ENCODE data around the gene NPL.
A peak's percentile ranks its signal among the peaks of the same experiment; 100 is the strongest.

Gene NPL

DNA sequence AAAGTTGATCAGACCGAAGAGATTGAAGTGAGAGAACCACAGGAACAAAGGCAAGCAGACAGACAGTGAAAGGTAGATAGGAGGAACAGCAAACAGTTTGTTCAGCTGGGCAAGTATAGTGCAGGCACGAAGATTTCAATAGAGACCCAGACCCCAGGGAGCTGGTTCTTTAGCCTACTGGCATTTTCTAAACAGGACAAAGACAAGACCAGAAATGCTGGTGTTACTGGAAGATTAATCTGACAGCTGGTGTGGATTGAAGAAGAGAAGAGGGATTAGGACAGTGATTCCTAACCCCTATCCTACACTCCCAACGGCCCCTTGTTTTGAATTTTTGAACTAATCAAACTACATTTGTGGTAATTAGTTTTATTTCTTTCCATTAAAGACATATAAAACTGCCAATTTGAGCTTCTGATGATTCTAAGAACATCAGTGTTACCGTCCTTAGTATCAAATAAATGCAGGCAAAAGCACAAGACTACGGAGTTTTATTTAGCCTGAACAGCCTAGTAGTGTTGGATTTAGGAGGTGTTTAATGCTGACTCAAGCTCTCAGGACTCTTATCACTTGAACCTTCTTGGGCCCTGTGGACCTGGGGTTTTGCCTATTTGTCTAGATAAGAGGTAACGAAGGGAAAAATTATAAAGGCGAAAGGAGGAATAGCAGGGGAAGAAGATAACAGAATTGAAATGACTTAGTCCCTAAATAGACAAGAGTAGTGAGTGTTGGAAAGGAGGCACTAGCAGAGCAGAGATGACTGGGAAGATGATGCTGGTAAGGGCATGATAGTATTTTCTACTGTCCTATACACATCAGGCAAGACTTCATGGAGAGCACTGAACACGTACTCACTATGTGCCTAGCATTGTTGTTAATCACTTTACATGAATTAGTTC, 2.0 kb downstream of the NPL start:
- Mint-ChIP-seq H3K4me1 (peaks cover 15% of the 10 kb centered on the region), H3K4me3 (no peak overlapping the region), H3K36me3 (no peaks in the 10 kb centered on the region), H3K27ac (no peak overlapping the region), H3K27me3 (no peaks in the 10 kb centered on the region), H3K9me3 (no peaks in the 10 kb centered on the region)
- ATAC-seq = no peak

DNA sequence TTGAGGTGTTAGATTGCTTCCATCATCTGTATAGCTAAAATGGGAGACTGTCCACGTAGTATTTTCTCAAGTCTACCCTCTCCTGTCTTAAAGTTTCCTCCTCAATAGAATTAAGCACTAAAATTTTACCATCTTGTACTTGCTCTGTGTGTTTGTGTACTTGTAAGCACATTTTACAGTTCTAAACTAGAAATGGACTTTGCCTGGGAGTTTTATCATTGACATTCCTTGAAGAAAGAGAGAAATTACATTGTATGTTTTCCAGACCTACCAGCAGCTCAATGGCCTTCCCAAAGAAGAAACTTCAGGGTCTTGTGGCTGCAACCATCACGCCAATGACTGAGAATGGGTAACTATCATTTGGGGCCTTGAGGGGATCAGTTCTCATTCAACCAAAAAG, 4.5 kb downstream of the NPL start:
- ATAC-seq = no peak
- Mint-ChIP-seq H3K4me1 (peaks cover 15% of the 10 kb centered on the region), H3K36me3 (no peaks in the 10 kb centered on the region), H3K4me3 (no peak overlapping the region), H3K27ac (no peak overlapping the region), H3K27me3 (no peaks in the 10 kb centered on the region), H3K9me3 (no peaks in the 10 kb centered on the region)

DNA sequence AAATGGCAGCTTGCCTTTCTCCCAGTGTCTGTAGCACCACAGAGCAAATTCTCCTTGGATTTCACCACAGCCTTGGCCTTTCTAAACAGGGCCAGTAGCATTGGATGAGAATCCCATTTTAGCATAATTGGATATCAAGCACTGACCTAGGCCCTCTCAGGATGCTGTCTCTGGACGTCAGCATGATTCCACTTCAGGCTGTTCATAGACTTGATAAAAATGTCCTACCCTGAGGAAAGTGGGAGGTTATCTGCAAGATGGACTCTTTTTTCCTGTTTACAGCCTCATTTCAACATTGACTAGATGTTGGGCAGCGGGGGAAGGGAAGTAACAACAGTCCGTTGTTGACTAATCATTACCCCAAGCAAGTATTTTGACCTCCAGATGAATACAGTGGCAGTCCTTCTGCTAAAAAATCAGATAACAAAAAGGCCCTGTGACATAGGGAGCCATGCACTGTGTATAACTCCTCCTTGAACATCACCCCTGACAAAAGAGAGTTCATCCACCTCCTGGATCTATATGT, 5.2 kb downstream of the NPL start:
- H3K4me1 Mint-ChIP-seq = peaks cover 14% of the 10 kb centered on the region
- H3K27me3 Mint-ChIP-seq = no peaks in the 10 kb centered on the region

DNA sequence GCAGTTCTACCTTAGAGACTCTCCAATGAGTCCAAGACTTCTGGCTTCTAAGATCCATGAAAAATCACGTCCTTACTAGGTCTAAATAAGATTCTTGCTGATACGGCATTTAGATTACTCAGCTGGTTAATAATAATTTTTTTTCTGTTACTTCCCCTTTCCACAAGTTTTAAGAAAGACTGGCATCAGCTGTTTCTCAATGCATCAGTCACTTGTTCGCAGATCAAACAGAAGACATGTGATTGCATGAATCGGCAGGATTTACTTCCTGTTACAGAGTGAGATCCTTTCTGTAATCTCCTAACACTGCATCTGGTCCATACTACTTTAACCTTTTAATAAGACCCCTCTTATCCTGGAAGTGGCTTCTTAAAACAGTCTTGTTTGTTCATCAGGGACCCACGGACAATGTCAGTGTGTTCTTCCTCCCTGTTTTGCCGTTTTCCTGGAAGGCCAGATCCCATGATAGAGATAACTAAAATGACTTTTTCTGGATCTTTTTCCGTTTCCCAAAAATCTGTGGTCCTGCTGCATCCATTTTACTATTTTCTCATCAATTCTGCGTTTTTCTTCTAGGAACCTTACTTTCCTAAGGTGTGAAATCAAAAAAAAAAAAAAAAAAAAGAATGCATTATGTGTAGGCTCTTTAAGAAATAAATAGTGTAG, 6.1 kb downstream of the NPL start:
- Mint-ChIP-seq H3K27ac (no peak overlapping the region), H3K4me1 (peaks cover 7% of the 10 kb centered on the region), H3K4me3 (no peak overlapping the region), H3K36me3 (no peaks in the 10 kb centered on the region), H3K9me3 (no peaks in the 10 kb centered on the region), H3K27me3 (no peaks in the 10 kb centered on the region)
- peak; percentile 24 for ATAC-seq

More for the DNA sequence above, 5.2 kb downstream of the NPL start:
- no peak overlapping the region for H3K27ac Mint-ChIP-seq
- H3K9me3 Mint-ChIP-seq = no peaks in the 10 kb centered on the region
- H3K4me3 Mint-ChIP-seq = no peak overlapping the region
- no peaks in the 10 kb centered on the region for H3K36me3 Mint-ChIP-seq
- no peak for ATAC-seq

DNA sequence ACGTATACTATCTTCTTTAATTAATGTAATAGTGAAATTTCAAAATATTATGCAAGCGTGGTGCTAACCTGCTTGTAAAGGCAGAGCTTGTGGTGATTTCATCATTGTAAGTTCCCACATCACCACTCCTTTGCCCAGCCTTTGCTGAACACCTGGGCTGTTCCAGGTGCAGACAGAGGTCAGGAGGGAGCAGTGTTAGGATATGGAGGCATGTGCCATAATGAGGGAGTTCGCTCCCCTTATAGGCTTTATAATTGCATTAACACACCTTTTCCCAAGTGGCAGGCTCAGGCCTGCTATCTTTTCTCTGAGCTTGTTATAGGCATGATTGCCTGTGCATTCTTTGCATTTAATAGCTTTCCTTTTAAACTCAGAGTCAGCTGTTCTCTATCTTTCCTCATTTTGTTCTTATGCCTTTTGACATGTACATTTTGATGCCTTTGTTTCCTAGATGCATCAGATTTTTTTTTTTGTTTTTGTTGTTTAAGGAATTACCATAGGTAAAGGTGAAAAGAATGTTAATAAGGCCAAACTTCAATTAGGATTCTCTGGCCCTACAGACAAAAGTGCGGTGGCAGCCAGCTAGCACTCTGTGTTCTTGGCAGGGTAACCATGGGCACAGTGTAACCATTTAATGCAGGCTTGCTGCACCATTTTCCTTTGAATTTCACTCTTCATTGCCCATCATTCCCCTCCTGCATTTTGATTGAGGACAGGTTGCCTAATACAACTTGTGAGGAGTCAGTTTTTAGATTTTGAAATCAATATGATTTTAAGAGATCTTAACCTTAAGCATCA, 12.6 kb downstream of the NPL start:
- no peaks in the 10 kb centered on the region for H3K4me1 Mint-ChIP-seq

DNA sequence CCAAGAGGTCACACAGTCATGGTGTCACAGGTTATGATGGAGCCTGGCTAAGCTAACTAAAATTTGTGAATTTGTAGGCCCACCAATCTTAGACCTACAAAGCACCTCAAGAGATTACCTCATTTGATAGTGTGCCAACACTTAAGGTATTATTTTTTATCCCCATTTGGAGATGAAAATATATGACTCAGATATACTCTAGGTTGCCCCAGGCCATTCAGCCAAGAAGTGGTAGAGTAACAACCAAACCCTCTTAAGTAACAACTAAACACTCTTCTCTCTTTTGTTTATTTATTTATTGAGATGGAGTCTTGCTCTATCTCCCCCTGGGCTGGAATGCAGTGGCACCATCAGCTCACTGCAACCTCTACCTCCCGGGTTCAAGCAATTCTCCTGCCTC, 14.3 kb downstream of the NPL start:
- Mint-ChIP-seq H3K4me3 (no peak overlapping the region), H3K36me3 (peaks cover 30% of the 10 kb centered on the region), H3K9me3 (no peaks in the 10 kb centered on the region), H3K27me3 (no peaks in the 10 kb centered on the region), H3K27ac (no peak overlapping the region), H3K4me1 (no peaks in the 10 kb centered on the region)
- no peak for ATAC-seq

More for the DNA sequence above, 12.6 kb downstream of the NPL start:
- no peak overlapping the region for H3K4me3 Mint-ChIP-seq
- peaks cover 24% of the 10 kb centered on the region for H3K36me3 Mint-ChIP-seq
- H3K9me3 Mint-ChIP-seq = no peaks in the 10 kb centered on the region
- no peaks in the 10 kb centered on the region for H3K27me3 Mint-ChIP-seq
- H3K27ac Mint-ChIP-seq = no peak overlapping the region
- ATAC-seq = no peak

DNA sequence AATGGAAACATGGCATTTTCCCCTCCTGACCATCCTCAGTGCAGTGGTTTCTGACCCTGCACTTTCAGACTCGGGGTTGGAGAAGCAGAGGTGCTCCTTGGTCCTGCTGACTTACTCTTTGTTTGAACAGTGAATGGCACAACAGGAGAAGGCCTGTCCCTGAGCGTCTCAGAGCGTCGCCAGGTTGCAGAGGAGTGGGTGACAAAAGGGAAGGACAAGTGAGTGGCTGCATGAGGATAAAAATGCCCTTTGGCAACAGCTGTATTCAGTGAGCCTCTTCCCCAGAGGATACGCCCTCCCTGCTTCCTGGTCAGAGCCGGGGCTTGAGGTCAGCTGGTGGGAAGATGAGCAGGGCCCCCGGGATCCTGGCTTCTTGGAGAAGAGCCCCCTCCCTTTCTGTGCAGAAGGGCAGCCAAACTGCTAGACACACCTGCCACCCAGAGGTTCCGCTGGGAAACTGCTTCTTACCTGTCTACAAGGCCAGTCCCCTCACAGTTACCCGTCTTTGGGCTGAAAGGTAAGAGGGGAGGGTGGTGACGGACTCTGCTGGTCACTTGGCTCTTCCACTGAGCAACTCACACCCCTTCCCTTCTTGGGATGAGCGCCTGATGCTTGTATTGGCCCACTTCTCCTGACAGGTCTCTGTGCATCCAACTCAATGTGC, 16.6 kb downstream of the NPL start:
- Mint-ChIP-seq H3K27ac (no peak overlapping the region), H3K9me3 (no peaks in the 10 kb centered on the region), H3K4me3 (no peak overlapping the region), H3K27me3 (no peaks in the 10 kb centered on the region), H3K36me3 (peaks cover 30% of the 10 kb centered on the region), H3K4me1 (no peaks in the 10 kb centered on the region)
- ATAC-seq = no peak

DNA sequence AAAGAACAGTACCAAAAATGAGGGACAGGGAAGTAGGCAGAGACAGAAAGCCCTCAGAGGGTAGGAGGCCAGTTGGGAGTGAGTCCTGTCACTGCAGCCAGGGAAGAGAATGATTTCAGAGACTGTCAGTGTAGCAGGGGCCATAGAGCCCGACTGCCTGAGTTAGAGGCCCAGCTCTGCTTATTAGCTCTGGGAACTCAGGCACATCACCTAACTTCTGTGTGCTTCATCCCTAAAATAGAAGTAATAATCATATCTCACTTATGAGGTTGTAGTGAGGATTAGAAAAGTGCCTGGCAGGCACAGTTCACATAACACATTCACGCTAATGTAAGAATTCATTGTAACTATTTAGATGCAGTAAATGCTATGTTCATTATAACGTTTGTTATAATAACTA, 18.3 kb downstream of the NPL start:
- Mint-ChIP-seq H3K27me3 (no peaks in the 10 kb centered on the region), H3K36me3 (peaks cover 37% of the 10 kb centered on the region), H3K27ac (no peak overlapping the region), H3K4me3 (no peak overlapping the region), H3K4me1 (no peaks in the 10 kb centered on the region), H3K9me3 (no peaks in the 10 kb centered on the region)
- ATAC-seq = no peak

DNA sequence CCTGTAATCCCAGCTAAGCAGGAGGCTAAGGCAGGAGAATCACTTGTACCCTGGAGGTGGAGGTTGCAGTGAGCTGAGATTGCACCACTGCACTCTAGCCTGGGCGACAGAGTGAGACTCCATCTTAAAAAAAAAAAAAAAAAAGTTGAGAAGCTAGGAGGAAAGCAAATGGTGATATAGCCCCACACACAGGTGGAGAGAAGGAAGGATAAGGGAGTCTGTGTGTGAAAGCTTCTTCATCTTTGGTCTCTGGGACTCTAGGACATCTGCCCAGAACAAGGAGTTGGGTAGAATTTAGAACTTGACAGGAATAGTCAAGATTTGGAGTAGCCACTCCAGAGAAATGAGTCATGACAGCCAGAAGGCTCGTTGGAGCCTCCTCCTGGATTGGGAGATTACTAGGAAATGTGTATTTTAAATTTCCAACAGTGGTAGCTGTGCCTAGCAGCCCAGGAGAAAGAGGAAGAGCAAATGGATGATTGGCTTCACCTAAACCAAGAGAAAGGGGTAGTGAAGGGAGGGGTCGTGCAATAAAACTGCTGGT, 19.9 kb downstream of the NPL start:
- Mint-ChIP-seq H3K4me1 (no peaks in the 10 kb centered on the region), H3K4me3 (no peak overlapping the region), H3K27ac (no peak overlapping the region), H3K36me3 (peaks cover 32% of the 10 kb centered on the region), H3K9me3 (no peaks in the 10 kb centered on the region), H3K27me3 (no peaks in the 10 kb centered on the region)
- ATAC-seq = no peak

DNA sequence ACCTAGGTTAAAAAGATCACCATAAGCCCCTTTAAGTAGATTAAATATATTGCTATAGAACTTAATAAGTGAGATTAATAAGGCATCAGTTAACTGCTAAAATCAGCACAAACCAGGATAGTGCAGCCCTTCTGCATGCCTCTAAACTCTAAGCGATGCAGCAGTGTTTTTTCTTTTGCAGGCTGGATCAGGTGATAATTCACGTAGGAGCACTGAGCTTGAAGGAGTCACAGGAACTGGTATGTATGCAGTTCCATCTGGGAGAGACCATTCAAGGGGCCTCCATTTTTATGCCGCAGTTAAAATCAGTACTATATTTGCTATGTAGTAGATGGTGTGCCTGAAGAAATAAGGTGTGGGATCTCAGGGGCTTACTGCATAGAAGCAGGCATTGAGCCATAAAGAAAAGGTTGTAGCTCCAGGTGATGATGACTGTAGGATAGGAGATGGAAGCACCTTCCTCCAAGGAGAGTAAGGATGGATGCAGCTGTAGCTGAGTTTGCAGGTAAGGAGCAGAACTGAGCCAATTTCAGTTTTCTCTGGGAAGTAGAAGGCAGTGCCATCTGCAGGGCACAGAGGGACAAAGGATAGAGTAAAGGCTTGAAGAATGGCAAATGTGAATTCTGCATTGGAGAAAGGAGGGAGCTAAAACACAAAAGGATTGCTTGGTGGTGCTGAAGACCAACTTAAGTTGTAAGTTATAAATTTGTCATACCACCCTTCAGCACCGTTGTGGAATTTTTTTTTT, 22.6 kb downstream of the NPL start:
- Mint-ChIP-seq H3K4me1 (no peaks in the 10 kb centered on the region), H3K27ac (no peak overlapping the region), H3K4me3 (no peak overlapping the region), H3K36me3 (peaks cover 23% of the 10 kb centered on the region), H3K27me3 (no peaks in the 10 kb centered on the region), H3K9me3 (no peaks in the 10 kb centered on the region)
- no peak for ATAC-seq

DNA sequence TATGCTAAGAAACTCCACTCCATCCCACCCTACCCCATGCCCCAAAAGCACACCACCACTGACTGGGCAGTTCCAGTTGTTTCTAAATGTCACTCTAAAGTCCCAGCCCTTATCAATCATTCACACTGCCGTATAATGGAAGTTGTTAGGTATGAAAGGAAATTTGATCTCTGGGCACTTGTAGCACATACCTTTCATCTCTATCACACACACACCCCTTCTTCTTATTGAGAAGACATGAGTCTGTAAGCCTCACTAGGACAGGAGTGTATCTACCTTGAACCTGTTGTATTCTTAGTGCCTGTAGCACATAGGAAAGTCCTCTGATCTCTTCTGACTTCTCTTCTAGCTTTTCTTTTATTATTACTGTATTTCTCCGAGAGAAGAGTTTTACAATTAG, 27.3 kb downstream of the NPL start:
- Mint-ChIP-seq H3K4me3 (no peak overlapping the region), H3K27me3 (no peaks in the 10 kb centered on the region), H3K9me3 (no peaks in the 10 kb centered on the region), H3K4me1 (peaks cover 10% of the 10 kb centered on the region), H3K27ac (no peak overlapping the region), H3K36me3 (peaks cover 33% of the 10 kb centered on the region)
- no peak for ATAC-seq

DNA sequence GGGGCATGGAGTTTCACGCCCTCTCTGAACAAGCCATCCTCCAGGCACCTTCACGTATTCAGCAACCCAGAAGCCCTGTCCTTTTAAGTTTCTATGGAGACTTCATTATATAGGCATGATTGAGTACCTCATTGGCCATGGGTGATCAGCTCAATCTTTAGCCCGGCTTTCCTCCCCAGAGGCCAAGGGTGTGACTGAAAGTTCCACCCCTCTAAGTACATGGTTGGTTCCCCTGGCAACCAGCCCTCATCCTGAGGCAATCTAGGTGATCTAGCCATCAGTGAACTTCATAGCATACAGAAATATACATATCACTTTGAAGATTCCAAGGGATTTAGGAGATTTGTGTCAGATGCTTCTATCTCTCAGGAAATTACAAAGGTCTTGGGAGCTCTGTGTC, 28.2 kb downstream of the NPL start:
- peaks cover 32% of the 10 kb centered on the region for H3K36me3 Mint-ChIP-seq
- peaks cover 10% of the 10 kb centered on the region for H3K4me1 Mint-ChIP-seq
- no peak overlapping the region for H3K4me3 Mint-ChIP-seq
- no peaks in the 10 kb centered on the region for H3K27me3 Mint-ChIP-seq
- no peak overlapping the region for H3K27ac Mint-ChIP-seq
- H3K9me3 Mint-ChIP-seq = no peaks in the 10 kb centered on the region
- ATAC-seq = peak; percentile 45

DNA sequence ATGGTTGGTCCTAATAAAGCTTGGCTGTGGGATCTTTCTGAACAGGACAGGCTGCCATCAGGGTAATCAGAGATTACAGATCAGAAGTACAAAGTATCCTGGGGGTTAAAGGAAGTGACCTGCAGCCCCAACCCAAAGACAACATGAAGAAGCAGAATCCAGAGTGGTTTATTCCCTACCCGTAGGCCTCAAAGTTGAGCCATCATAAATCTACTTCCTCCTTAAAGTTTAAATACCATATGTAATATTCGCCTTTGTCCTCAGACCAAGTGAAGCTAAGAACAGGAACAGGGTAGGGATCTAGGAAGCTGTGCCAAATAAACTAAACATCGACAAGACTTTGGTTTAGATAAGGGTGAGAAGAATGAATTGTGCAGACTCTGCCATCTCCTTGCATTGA, 33.6 kb downstream of the NPL start:
- Mint-ChIP-seq H3K4me1 (no peaks in the 10 kb centered on the region), H3K9me3 (no peaks in the 10 kb centered on the region), H3K36me3 (peaks cover 13% of the 10 kb centered on the region), H3K4me3 (no peak overlapping the region), H3K27me3 (no peaks in the 10 kb centered on the region), H3K27ac (no peak overlapping the region)
- no peak for ATAC-seq

DNA sequence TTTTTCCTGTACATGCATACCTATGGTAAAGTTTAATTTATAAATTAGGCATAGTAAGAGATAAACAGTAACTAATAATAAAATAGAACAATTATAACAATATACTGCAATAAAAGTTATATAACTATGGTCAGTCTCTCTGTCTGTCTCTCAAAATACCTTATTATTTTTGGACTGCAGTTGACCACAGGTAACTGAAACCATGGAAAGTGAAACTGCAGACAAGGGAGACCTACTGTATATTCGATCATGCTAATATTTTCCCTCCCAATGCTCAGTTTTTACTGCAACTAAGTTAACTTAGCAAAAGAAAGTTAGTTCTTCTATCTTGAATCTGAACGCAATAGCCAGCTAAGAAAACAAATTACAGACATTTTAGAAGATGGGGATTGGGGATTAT, 37.3 kb downstream of the NPL start:
- no peak for ATAC-seq
- Mint-ChIP-seq H3K9me3 (no peaks in the 10 kb centered on the region), H3K27ac (no peak overlapping the region), H3K27me3 (no peaks in the 10 kb centered on the region), H3K4me1 (peaks cover 10% of the 10 kb centered on the region), H3K36me3 (peaks cover 6% of the 10 kb centered on the region), H3K4me3 (no peak overlapping the region)

All from stimulated activated memory B cell treated with anti-CD40 and anti-IgM and Interleukin-4, amounts not matched to agents 10 μg/mL and 1 μg/mL and 100 μg/mL, for 72 hours (primary cell).